ENCODE data around the gene DEFB131B.
"Not testable (repeated sequence)": the region's sequence is repeated elsewhere in the genome, so short reads cannot be mapped to it uniquely, and the experiment has no call there.

DEFB131B gene, protein sequence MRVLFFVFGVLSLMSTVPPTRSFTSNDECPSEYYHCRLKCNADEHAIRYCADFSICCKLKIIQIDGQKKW

DNA sequence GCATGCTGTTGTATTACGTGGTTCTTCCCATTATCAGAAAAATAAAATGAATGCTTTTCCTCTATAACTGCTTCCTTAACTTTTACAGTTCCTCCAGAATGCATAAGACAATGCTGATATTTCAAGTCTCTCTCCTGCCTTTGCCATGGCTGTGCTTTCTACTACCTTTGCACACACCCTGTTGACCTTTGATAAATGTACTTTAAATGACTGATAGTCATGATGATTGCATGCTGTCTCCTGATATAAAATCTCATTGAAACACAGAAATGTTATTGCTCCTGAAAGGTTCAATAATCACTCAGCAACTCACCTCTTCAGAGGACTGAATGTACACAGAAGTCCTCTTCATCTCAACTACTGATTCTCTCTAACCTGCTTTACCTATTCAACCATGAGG, at the start of gene DEFB131B:
TSS of gene DEFB131B (plus strand) at position 395 of the 400 bp plus-strand sequence. CDS start at position 395, 0 bp downstream.
- not testable (repeated sequence) for H3K4me1 Mint-ChIP-seq (ENCODE audit: low read depth); H3K27ac Mint-ChIP-seq; DNase-seq; H3K27me3 Mint-ChIP-seq; H3K4me3 Mint-ChIP-seq; H3K9me3 Mint-ChIP-seq
- peaks cover 49% of the 10 kb centered on the region for H3K36me3 Mint-ChIP-seq (ENCODE audit: low read depth)

DNA sequence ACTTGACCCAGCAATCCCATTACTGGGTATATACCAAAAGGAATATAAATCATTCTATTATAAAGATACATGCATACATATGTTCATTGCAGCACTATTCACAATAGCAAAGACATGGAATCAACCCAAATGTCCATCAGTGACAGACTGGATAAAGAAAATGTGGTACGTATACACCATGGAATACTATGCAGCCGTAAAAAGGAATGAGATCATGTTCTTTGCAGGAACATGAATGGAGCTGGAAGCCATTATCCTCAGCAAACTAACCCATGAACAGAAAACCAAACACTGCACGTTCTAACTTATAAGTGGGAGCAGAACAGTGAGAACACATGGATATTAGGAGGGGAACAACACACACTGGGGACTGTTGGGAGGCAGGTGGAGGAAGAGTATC, 49.0 kb upstream of the DEFB131B start:
- not testable (repeated sequence) for H3K4me1 Mint-ChIP-seq (ENCODE audit: low read depth); H3K4me3 Mint-ChIP-seq; H3K27ac Mint-ChIP-seq; H3K36me3 Mint-ChIP-seq (ENCODE audit: low read depth); DNase-seq; H3K27me3 Mint-ChIP-seq; H3K9me3 Mint-ChIP-seq

DNA sequence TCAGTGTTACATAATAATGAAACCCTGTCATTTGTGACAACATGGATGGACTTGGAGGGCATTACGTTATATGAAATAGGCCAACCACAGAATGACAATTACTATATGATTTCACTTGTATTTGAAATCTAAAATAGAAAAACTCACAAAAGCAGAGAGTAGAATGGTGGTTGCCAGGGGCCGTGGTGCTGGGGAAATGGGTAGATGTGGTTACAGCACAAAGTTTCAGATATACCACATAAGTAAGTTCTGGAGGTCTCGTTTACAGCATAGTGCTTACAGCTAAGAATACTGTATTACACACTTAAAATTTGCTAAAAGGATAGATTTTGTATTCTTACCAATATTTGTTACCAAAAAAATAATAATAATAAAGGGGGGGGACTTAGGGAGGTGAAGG, 48.6 kb upstream of the DEFB131B start:
- H3K27me3 Mint-ChIP-seq; DNase-seq; H3K36me3 Mint-ChIP-seq (ENCODE audit: low read depth); H3K4me3 Mint-ChIP-seq; H3K4me1 Mint-ChIP-seq (ENCODE audit: low read depth); H3K9me3 Mint-ChIP-seq; H3K27ac Mint-ChIP-seq: not testable (repeated sequence)

DNA sequence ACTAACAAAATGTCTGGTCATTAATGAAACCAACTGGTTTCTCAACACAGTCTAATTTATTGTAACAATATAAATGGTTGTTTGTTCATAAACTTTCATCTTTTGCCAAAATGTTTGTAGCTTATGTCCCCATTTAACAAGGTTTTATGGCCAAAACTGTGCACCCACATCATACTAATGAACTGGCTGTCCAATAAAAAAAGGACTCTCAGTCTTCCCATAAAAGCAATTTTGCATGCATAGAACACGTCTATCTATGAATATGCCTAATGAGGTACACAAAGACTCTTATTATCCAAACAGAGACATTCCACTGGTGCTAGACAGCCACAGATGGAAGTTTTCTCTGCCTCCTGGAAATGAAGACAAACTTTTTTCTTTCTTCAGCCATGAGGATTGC, 45.4 kb upstream of the DEFB131B start, which contains the start of gene DEFB108B:
TSS of gene DEFB108B (plus strand) at position 390 of the 400 bp plus-strand sequence. CDS start at position 390, 0 bp downstream.
- H3K4me3 Mint-ChIP-seq; H3K27ac Mint-ChIP-seq; H3K9me3 Mint-ChIP-seq; H3K36me3 Mint-ChIP-seq (ENCODE audit: low read depth); H3K27me3 Mint-ChIP-seq; H3K4me1 Mint-ChIP-seq (ENCODE audit: low read depth); DNase-seq: not testable (repeated sequence)

DNA sequence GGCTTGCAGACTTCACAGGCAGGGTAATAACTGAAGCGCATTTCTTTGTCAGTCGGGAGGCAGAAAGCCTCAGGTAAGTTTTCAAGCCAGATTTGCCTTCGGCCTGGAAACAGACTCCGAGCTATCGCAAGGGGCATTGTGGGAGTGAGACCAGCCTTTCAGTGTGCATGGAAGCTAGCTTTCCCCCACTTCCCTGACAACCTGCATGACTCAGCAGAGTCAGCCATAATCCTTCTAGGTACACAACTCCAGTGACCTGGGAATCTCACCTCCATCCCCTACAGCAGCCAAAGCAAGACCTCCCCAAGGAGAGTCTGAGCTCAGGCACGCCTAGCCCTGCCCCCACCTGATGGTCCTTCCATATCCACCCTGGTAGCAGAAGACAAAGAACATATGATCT, 35.5 kb upstream of the DEFB131B start:
- not testable (repeated sequence) for H3K36me3 Mint-ChIP-seq (ENCODE audit: low read depth); H3K9me3 Mint-ChIP-seq; H3K4me3 Mint-ChIP-seq; H3K27me3 Mint-ChIP-seq; H3K4me1 Mint-ChIP-seq (ENCODE audit: low read depth); H3K27ac Mint-ChIP-seq; DNase-seq

DNA sequence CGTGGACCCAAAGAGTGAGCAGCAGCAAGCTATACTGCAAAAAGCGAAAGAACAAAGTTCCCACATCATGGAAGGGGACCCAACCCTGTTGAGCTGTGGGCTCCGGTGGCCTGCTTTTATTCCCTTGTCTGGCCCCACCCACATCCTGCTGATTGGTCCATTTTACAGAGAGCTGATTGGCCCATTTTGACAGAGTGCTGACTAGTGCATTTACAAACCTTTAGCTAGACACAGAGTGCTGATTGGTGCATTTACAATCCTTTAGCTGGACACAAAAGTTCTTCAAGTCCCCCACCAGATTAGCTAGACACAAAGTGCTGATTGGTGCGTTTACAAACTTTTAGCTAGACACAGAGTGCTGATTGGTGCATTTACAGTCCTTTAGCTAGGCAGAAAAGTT, 34.9 kb upstream of the DEFB131B start:
- H3K4me3 Mint-ChIP-seq; H3K9me3 Mint-ChIP-seq; H3K27me3 Mint-ChIP-seq; H3K36me3 Mint-ChIP-seq (ENCODE audit: low read depth); H3K27ac Mint-ChIP-seq; H3K4me1 Mint-ChIP-seq (ENCODE audit: low read depth); DNase-seq: not testable (repeated sequence)

DNA sequence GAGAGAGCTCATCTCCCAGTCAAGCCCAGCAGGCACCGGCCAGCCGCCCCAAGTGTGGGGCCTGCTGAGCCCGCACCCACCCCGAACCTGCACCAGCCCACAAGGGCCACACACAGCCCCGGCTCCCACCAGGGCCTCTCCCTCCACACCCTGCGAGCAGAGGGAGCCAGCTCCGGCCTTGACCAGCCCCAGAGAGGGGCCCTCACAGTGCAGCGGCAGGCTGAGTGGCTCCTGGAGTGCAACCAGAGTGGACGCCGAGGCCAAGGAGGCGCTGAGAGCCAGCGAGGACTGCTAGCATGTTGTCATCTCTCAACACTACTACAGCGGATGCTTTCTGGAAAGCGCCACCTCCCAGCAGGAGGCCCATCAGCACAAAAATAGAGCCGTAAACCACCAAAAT, 34.4 kb upstream of the DEFB131B start:
- Mint-ChIP-seq H3K4me1 (ENCODE audit: low read depth) (no peaks in the 10 kb centered on the region), H3K4me3 (no peak overlapping the region), H3K27me3 (no peaks in the 10 kb centered on the region), H3K9me3 (peaks cover 6% of the 10 kb centered on the region), H3K27ac (no peak overlapping the region), H3K36me3 (ENCODE audit: low read depth) (no peaks in the 10 kb centered on the region)
- no peak for DNase-seq

DNA sequence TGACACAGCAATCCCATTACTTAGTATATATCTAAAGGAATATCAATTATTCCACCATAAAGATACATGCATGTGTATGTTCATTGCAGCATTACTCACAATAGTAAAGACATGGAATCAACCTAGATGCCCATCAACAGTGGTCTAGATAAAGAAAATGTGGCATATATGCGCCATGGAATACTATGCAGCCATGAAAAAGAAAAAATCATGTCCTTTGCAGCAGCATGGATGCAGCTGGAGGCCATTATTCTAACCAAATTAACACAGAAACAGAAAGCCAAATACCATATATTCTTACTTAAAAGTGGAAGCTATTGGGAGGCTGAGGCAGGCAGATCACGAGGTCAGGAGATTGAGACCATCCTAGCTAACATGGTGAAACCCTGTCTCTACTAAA, 24.4 kb upstream of the DEFB131B start:
- H3K9me3 Mint-ChIP-seq = peaks cover 14% of the 10 kb centered on the region
- H3K36me3 Mint-ChIP-seq (ENCODE audit: low read depth); H3K4me3 Mint-ChIP-seq; DNase-seq; H3K27me3 Mint-ChIP-seq; H3K27ac Mint-ChIP-seq; H3K4me1 Mint-ChIP-seq (ENCODE audit: low read depth): not testable (repeated sequence)

DNA sequence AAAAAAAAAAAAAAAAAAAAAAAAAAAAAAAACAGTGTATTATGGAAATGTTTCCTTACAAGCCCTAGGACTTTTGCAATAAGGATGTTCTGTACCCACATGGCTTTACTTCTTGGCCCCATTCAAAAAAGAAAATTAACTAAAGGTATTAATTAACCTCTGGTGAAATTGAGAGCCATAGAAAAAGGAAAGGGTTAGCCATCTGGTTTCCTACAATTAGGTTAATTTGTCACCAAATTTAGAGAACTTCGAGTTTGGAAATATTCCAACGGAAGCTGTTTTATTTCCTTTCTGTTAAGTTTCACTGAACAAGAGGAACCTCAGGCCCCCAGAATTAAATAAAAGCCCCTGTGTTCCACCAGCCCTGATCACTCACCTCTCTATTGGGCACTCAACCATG, 22.4 kb upstream of the DEFB131B start:
- not testable (repeated sequence) for DNase-seq; H3K9me3 Mint-ChIP-seq; H3K36me3 Mint-ChIP-seq (ENCODE audit: low read depth); H3K27me3 Mint-ChIP-seq; H3K4me3 Mint-ChIP-seq; H3K27ac Mint-ChIP-seq; H3K4me1 Mint-ChIP-seq (ENCODE audit: low read depth)

DNA sequence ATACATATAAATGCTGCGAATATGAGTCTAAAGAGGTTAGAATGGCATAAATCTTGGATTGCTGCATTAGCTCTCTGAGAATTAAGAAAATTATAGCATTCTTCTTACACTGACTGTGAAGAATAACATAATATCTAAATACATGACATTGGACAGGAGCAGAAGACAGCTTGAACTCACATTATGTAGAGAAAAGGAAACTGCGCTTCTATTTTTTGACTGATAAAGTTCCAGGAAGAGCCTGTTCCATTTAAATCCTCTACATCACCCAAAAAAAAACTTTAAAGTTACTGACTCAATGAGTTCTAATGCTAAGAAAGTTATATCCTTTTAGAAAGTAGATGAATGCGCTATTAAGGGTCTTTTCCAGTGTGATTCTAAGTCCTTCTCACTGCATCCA, 17.4 kb upstream of the DEFB131B start:
- H3K9me3 Mint-ChIP-seq; H3K4me1 Mint-ChIP-seq (ENCODE audit: low read depth); H3K36me3 Mint-ChIP-seq (ENCODE audit: low read depth); H3K27ac Mint-ChIP-seq; H3K27me3 Mint-ChIP-seq; H3K4me3 Mint-ChIP-seq; DNase-seq: not testable (repeated sequence)

DNA sequence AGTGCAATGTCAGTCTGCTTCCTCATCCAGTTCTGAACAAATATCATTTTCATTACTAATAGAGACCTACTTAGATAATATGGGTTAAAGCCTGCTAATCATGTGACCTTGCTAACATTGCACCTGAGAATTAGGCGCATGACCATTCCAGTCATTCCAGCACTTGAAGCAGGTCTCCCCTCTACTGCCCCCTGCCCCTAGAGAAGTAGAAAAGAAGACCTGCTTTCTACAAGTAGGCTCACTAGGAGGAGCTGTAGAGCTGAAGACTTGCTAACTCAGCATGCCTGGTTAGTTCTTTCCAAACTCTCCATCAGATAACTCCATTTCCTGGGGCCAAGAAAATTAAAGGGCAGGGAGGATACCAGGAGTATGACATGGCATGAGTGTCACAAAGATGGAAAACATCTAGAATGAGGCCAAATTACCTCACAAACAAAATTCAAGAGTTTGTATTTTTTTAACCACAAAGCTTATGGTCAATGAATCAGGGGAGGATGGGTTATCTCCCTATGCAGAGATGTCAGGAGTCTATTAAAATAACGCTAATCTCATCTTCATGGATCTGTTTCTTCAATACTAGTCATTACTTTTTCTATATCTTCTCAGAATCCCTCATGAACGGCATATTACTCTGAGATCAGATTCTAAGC, 14.2 kb upstream of the DEFB131B start:
- H3K27me3 Mint-ChIP-seq; DNase-seq; H3K36me3 Mint-ChIP-seq (ENCODE audit: low read depth); H3K27ac Mint-ChIP-seq; H3K9me3 Mint-ChIP-seq; H3K4me1 Mint-ChIP-seq (ENCODE audit: low read depth); H3K4me3 Mint-ChIP-seq: not testable (repeated sequence)

DNA sequence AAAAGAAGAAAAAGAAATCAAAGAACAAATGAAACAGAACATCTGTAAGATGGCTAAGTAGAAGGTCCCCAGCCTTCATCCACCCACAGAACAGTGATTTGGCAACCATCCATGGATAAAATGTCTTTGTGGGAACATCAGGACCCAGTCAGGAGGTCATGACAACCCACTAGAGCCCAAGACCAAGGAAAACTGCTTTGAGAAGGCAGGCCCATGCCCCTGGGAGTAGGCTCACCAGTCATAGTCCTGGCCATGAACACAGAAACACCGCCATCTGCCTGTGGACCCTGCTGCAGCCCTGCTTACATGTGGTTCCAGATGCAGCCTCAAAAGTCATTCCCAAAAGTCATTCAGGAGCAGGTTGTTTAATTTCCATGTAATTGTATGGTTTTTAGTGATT, 11.0 kb upstream of the DEFB131B start:
- not testable (repeated sequence) for H3K9me3 Mint-ChIP-seq; H3K4me3 Mint-ChIP-seq; H3K27ac Mint-ChIP-seq; DNase-seq; H3K4me1 Mint-ChIP-seq (ENCODE audit: low read depth); H3K27me3 Mint-ChIP-seq
- peaks cover 14% of the 10 kb centered on the region for H3K36me3 Mint-ChIP-seq (ENCODE audit: low read depth)

DNA sequence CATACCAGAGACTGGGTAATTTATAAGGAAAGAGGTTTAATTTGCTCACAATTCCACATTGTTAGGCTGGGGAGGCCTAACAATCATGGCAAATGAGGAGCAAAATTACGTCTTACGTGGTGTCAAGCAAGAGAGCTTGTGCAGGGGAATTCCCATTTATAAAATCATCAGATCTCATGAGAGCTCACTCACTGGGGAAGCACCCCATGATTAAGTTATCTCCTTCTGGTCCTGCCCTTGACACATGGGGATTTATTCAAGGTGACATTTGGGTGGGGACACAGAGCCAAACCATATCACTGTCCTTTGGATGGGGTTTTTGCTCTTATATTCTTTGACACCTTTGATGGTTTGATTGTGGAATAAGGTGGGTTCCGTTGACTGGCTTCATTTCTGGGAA, 8.3 kb upstream of the DEFB131B start:
- H3K27me3 Mint-ChIP-seq; H3K9me3 Mint-ChIP-seq; H3K4me3 Mint-ChIP-seq; DNase-seq; H3K27ac Mint-ChIP-seq; H3K4me1 Mint-ChIP-seq (ENCODE audit: low read depth): not testable (repeated sequence)
- H3K36me3 Mint-ChIP-seq (ENCODE audit: low read depth) = peaks cover 18% of the 10 kb centered on the region

DNA sequence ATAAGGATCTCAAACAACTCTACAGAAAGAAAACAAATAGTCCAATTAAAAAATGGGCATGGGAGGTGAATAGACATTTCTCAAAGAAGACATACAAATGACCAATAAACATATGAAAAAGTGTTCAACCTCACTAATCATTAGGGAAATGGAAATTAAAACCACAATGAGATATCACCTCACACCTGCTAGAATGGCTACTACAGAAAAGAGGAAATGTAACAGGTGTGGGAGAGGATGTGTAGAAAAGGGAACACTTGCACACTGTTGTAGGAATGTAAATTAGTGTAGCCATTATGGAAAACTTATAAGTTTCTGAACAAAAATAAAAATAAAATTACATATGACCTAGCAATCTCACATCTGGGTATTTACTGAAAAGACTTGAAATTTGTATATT, 7.6 kb upstream of the DEFB131B start:
- not testable (repeated sequence) for H3K9me3 Mint-ChIP-seq; H3K4me1 Mint-ChIP-seq (ENCODE audit: low read depth); H3K4me3 Mint-ChIP-seq; H3K27me3 Mint-ChIP-seq; H3K27ac Mint-ChIP-seq; DNase-seq
- peaks cover 21% of the 10 kb centered on the region for H3K36me3 Mint-ChIP-seq (ENCODE audit: low read depth)

DNA sequence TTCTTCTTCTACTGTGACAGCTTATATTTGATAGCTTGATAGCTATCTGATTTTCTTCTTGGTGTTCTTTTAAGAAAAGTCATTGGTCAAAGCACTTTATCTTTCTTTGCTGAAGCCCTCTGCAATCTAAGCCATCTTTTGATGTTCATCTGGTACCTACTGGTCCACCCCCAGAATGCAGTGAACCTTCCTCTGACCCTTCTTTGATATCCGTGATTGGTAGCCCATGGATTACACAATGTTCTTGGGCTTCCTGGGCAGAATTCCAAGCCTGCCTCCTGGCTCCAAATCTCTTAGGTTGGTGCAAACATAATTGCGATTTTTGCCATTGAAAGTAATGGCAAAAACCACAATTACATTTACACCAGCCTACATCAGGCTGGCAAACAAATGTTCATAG, 2.0 kb upstream of the DEFB131B start:
- not testable (repeated sequence) for H3K4me1 Mint-ChIP-seq (ENCODE audit: low read depth); H3K27me3 Mint-ChIP-seq; H3K4me3 Mint-ChIP-seq; DNase-seq; H3K9me3 Mint-ChIP-seq; H3K27ac Mint-ChIP-seq
- peaks cover 43% of the 10 kb centered on the region for H3K36me3 Mint-ChIP-seq (ENCODE audit: low read depth)

DNA sequence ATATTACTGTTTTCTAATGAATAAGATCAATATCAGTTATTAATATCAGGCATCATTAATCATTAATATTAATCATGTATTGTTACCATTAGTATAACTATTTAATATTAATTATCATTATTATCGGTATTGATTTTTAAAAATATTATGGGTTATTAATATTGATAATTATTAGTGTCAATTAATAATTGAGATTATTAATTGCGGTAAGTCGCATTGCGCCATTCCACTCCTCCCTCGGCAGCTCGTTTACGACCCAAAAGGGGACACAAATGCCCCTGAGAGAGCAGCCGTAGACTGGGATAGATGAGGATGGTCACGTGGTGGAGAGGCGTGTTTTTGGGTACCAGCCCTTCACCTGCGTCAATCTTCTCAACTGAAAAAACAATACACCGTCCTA, 7.6 kb downstream of the DEFB131B start:
- DNase-seq; H3K27ac Mint-ChIP-seq; H3K27me3 Mint-ChIP-seq; H3K4me3 Mint-ChIP-seq; H3K9me3 Mint-ChIP-seq; H3K4me1 Mint-ChIP-seq (ENCODE audit: low read depth): not testable (repeated sequence)
- peaks cover 20% of the 10 kb centered on the region for H3K36me3 Mint-ChIP-seq (ENCODE audit: low read depth)
